GM12878 (cell line): ENCODE results near the gene USP47. TPM values are rescaled to one million over a fixed set of nuclear protein-coding genes. Genes with fewer than 3 reads are reported as not detected.
A peak's percentile ranks its signal among the peaks of the same experiment; 100 is the strongest.

ENCODE experiments used
- CBFB ChIP-seq: IDR thresholded peaks from 2 replicates; pipeline ENCODE4 v1.6.1; 2016; ENCODE audit warnings: antibody characterized with exemption, low read depth
- CHD1 ChIP-seq: IDR thresholded peaks from 2 replicates; pipeline ENCODE4 v1.6.1; 2012; ENCODE audit warnings: low read depth, low read length, improper control_type of control experiment
- EED ChIP-seq: sonication (generic); IDR thresholded peaks from 2 replicates; pipeline ENCODE4 v1.6.1; 2016; ENCODE audit warnings: antibody characterized with exemption, low read depth
- ETV6 ChIP-seq, 2 experiments: fragments of 450-650 bp in 1 of 2; IDR thresholded peaks in 1 of 2; conservative IDR thresholded peaks in 1 of 2; 2 replicates each; pipeline ENCODE4 v1.6.1; 2014; ENCODE audit warnings: antibody characterized with exemption in 1 of 2, borderline replicate concordance in 1 of 2, low read depth in 1 of 2, mild to moderate bottlenecking in 1 of 2, moderate library complexity in 1 of 2
- FOS ChIP-seq: IDR thresholded peaks from 3 replicates; pipeline ENCODE4 v1.6.1; 2011; ENCODE audit warnings: borderline replicate concordance; ENCODE audit not compliant: insufficient read length; ENCODE audit errors: extremely low read depth
- IRF3 ChIP-seq: fragments of 450-650 bp; IDR thresholded peaks from 2 replicates; pipeline ENCODE4 v1.6.1; 2014; ENCODE audit warnings: mild to moderate bottlenecking
- KDM1A ChIP-seq: fragments of 200-600 bp; sonication (generic); IDR thresholded peaks from 2 replicates; pipeline ENCODE4 v1.6.1; 2016; ENCODE audit warnings: borderline replicate concordance
- MEF2B ChIP-seq: fragments of 450-650 bp; IDR thresholded peaks from 2 replicates; pipeline ENCODE4 v1.6.1; 2018; ENCODE audit warnings: mild to moderate bottlenecking, moderate library complexity; ENCODE audit not compliant: partially characterized antibody, poor library complexity, severe bottlenecking
- MXI1 ChIP-seq: fragments of 150-350 bp; IDR thresholded peaks from 2 replicates; pipeline ENCODE4 v1.6.1; 2011; ENCODE audit warnings: low read depth, mild to moderate bottlenecking, inconsistent platforms, low read length, improper control_type of control experiment
- NFXL1 ChIP-seq: fragments of 450-650 bp; IDR thresholded peaks from 2 replicates; pipeline ENCODE4 v1.6.1; 2017; ENCODE audit warnings: antibody characterized with exemption, mild to moderate bottlenecking, borderline replicate concordance
- PKNOX1 ChIP-seq: fragments of 450-650 bp; IDR thresholded peaks from 2 replicates; pipeline ENCODE4 v1.6.1; 2016; ENCODE audit warnings: mild to moderate bottlenecking
- RAD21 ChIP-seq: IDR thresholded peaks from 2 replicates; pipeline ENCODE4 v1.6.1; 2011; ENCODE audit warnings: mild to moderate bottlenecking, low read depth, low read length, moderate library complexity; ENCODE audit not compliant: insufficient read depth
- RB1 ChIP-seq: fragments of 450-650 bp; formaldehyde crosslinking; IDR thresholded peaks from 2 replicates; pipeline ENCODE4 v1.6.1; 2017; ENCODE audit warnings: mild to moderate bottlenecking, borderline replicate concordance
- RELA ChIP-seq: fragments of 450-650 bp; IDR thresholded peaks from 2 replicates; pipeline ENCODE4 v1.8.0; 2014; ENCODE audit warnings: borderline replicate concordance; ENCODE audit not compliant: partially characterized antibody
- RELB ChIP-seq: fragments of 450-650 bp; IDR thresholded peaks from 2 replicates; pipeline ENCODE4 v1.6.1; 2017; ENCODE audit warnings: low read depth, mild to moderate bottlenecking, moderate library complexity
- SMAD1 ChIP-seq: fragments of 450-650 bp; IDR thresholded peaks from 2 replicates; pipeline ENCODE4 v1.6.1; 2018; ENCODE audit warnings: mild to moderate bottlenecking, low read depth; ENCODE audit not compliant: partially characterized antibody
- SMC3 ChIP-seq: IDR thresholded peaks from 2 replicates; pipeline ENCODE4 v1.6.1; 2011; ENCODE audit warnings: low read length, improper control_type of control experiment, borderline replicate concordance
- SPI1 ChIP-seq: IDR thresholded peaks from 2 replicates; pipeline ENCODE4 v1.6.1; 2011; ENCODE audit warnings: low read depth, mild to moderate bottlenecking, low read length, moderate library complexity, borderline replicate concordance; ENCODE audit not compliant: insufficient read depth
- SUZ12 ChIP-seq: fragments of 200-600 bp; sonication (generic); IDR thresholded peaks from one replicate; pipeline ENCODE4 v1.6.1; 2018; ENCODE audit warnings: antibody characterized with exemption, mild to moderate bottlenecking; ENCODE audit not compliant: unreplicated experiment
- TCF12 ChIP-seq: IDR thresholded peaks from 2 replicates; pipeline ENCODE4 v1.6.1; 2011; ENCODE audit warnings: low read depth, mild to moderate bottlenecking, low read length
- USF1 ChIP-seq: IDR thresholded peaks from 2 replicates; pipeline ENCODE4 v1.6.1; 2011; ENCODE audit warnings: borderline replicate concordance, low read depth, mild to moderate bottlenecking, moderate library complexity, mixed read lengths, low read length; ENCODE audit not compliant: insufficient read depth; ENCODE audit errors: extremely low read length
- USF2 ChIP-seq: IDR thresholded peaks from 2 replicates; pipeline ENCODE4 v1.6.1; 2011; ENCODE audit warnings: low read depth, low read length, improper control_type of control experiment, borderline replicate concordance
- ZNF24 ChIP-seq: fragments of 450-650 bp; IDR thresholded peaks from 2 replicates; pipeline ENCODE4 v1.6.1; 2017; ENCODE audit warnings: antibody characterized with exemption, mild to moderate bottlenecking
- ZNF274 ChIP-seq: IDR thresholded peaks from one replicate; pipeline ENCODE4 v1.8.0; 2011; ENCODE audit not compliant: insufficient read length, insufficient read depth
- ZZZ3 ChIP-seq: IDR thresholded peaks from 2 replicates; pipeline ENCODE4 v1.6.1; 2011; ENCODE audit warnings: low read depth; ENCODE audit not compliant: control insufficient read depth, insufficient read length
- polyA plus RNA-seq, 11 experiments: library from polyadenylated mRNA; depleted of rRNA in 4 of 11; unstranded in 6 of 11; stranded (reverse) in 5 of 11; fragments of >200 nt; fragmentation: Nextera tagmentation in 4 of 11; fragmentation: Illumina TruSeq in 1 of 11; extraction: Ambion mirVana in 4 of 11; extraction: Trizol in 1 of 11; gene quantifications; 1 replicate in 1 of 11; 2 replicates in 10 of 11; pipeline versions ENCODE4 v1.2.1 to v1.2.3, GENCODE V29; 2011 to 2016; ENCODE audit warnings: inconsistent platforms in 2 of 11, missing spikeins in 2 of 11, low read depth in 1 of 11
- total RNA-seq, 4 experiments: library from RNA; depleted of rRNA in 3 of 4; stranded (reverse); fragments of >200 nt in 3 of 4; fragmentation: Illumina TruSeq in 1 of 4; extraction: Trizol in 1 of 4; gene quantifications; 2 replicates each; pipeline versions ENCODE4 v1.2.1 to v1.2.3, GENCODE V29; 2013 to 2021

Gene USP47
- total and polyA plus RNA-seq, 10 of the 15 experiments (the other 5 are each of a cell fraction or from before 2014, with no cell fraction given): 13.9 to 54.0 (median 31.6) TPM

- TF ChIP-seq USF1 (no peak), FOS (no peak), SMC3 (no peak), TCF12 (no peak), MEF2B (no peak), RB1 (no peak), EED (peak; percentile 82), RELB (0 out of 2 replicates have a peak, but pooled peaks have one; percentile 65), ETV6 (conservative IDR thresholded peaks at IDR 0.05 in 1 of 2, IDR thresholded peaks at IDR 0.05 in 1 of 2; ENCODE audit: borderline replicate concordance in 1 of 2, low read depth in 1 of 2) (peak in 1 of 2 experiments; percentile 97; a peak in 2 of 4 replicates), ZNF24 (no peak), SUZ12 (no peak), ZZZ3 (no peak), KDM1A (no peak), CHD1 (no peak), RELA (no peak), USF2 (no peak), CBFB (peak; percentile 73; the same call in 1 of the 2 replicates), IRF3 (no peak), ZNF274 (no peak), PKNOX1 (peak; percentile 23; the same call in 1 of the 2 replicates), RAD21 (no peak), SMAD1 (no peak), NFXL1 (no peak), MXI1 (no peak), SPI1 (peak; percentile 96)
Observed at GRCh38 chr11:11884774-11885481, 43.2 kb downstream of the USP47 start (continued).
